ENCODE data around the gene KLF11.

KLF11 gene

GRCh38 chr2:10083692-10084211 is 40.4 kb downstream of the KLF11 start:
- H3K4me1 ChIP-seq (ENCODE audit: control extremely low read depth in 1 of 4, control insufficient read depth in 4 of 4, insufficient read depth in 4 of 4, low read length in 3 of 4) = peaks cover 2 to 20% (median 19%) of the 10 kb centered on the region in 4 experiments
- H3K36me3 ChIP-seq (ENCODE audit: control insufficient read depth in 4 of 4, insufficient read depth in 4 of 4, low read length in 3 of 4) = no peaks in the 10 kb centered on the region
- ChIA-PET CTCF (interaction anchor here (1.5 to 5.0 kb wide), 4 partner anchors 11 to 16 kb away, joined by 4 to 43 read pairs (median 11); no protein-coding TSS in a partner anchor), POLR2A (no interaction called here)
- no peak overlapping the region for H3K4me3 ChIP-seq (ENCODE audit: control insufficient read depth in 1 of 7, extremely low read depth in 1 of 7, insufficient read depth in 4 of 7, low read depth in 2 of 7, low read length in 6 of 7)
- H3K27me3 ChIP-seq (replicated peaks in 2 of 5; ENCODE audit: control insufficient read depth in 4 of 5, insufficient read depth in 5 of 5, low read length in 4 of 5) = peaks cover 0 to 75% (median 26%) of the 10 kb centered on the region in 5 experiments
- WGBS (ENCODE audit: insufficient coverage) = 87% methylated on average over 11 of the region's 13 CpGs
- no peak overlapping the region for H3K27ac ChIP-seq (ENCODE audit: insufficient read depth in 1 of 2, low read depth in 1 of 2, low read length in 2 of 2, poor library complexity in 1 of 2, severe bottlenecking in 2 of 2)
- DNase-seq = no peak
- no peaks in the 10 kb centered on the region for H3K9me3 ChIP-seq (ENCODE audit: control extremely low read depth in 1 of 5, control insufficient read depth in 4 of 5, insufficient read depth in 2 of 5, low read depth in 1 of 5, low read length in 4 of 5)

GRCh38 chr2:10084223-10084865 is 41.0 kb downstream of the KLF11 start:
- WGBS (ENCODE audit: insufficient coverage) = 79% methylated on average over 12 of the region's 12 CpGs
- Histone ChIP-seq H3K4me3 (ENCODE audit: control insufficient read depth in 1 of 7, extremely low read depth in 1 of 7, insufficient read depth in 4 of 7, low read depth in 2 of 7, low read length in 6 of 7) (no peak overlapping the region), H3K27me3 (replicated peaks in 2 of 5; ENCODE audit: control insufficient read depth in 4 of 5, insufficient read depth in 5 of 5, low read length in 4 of 5) (peaks cover 0 to 69% (median 22%) of the 10 kb centered on the region in 5 experiments), H3K36me3 (ENCODE audit: control insufficient read depth in 4 of 4, insufficient read depth in 4 of 4, low read length in 3 of 4) (no peaks in the 10 kb centered on the region), H3K27ac (ENCODE audit: insufficient read depth in 1 of 2, low read depth in 1 of 2, low read length in 2 of 2, poor library complexity in 1 of 2, severe bottlenecking in 2 of 2) (no peak overlapping the region), H3K4me1 (ENCODE audit: control extremely low read depth in 1 of 4, control insufficient read depth in 4 of 4, insufficient read depth in 4 of 4, low read length in 3 of 4) (peaks cover 2 to 16% (median 15%) of the 10 kb centered on the region in 4 experiments), H3K9me3 (ENCODE audit: control extremely low read depth in 1 of 5, control insufficient read depth in 4 of 5, insufficient read depth in 2 of 5, low read depth in 1 of 5, low read length in 4 of 5) (no peaks in the 10 kb centered on the region)
- CTCF ChIA-PET = interaction anchor here (1.3 to 5.0 kb wide), 4 partner anchors 12 to 19 kb away, joined by 3 to 43 read pairs (median 11); no protein-coding TSS in a partner anchor
- POLR2A ChIA-PET = no interaction called here
- DNase-seq = no peak

GRCh38 chr2:10085043-10085667 is 41.8 kb downstream of the KLF11 start:
- CTCF ChIA-PET = interaction anchor here (1.0 to 5.0 kb wide), 6 partner anchors 13 to 38 kb away, joined by 3 to 43 read pairs (median 4); no protein-coding TSS in a partner anchor
- H3K4me1 ChIP-seq (ENCODE audit: control extremely low read depth in 1 of 4, control insufficient read depth in 4 of 4, insufficient read depth in 4 of 4, low read length in 3 of 4) = peaks cover 2 to 12% (median 10%) of the 10 kb centered on the region in 4 experiments
- no peaks in the 10 kb centered on the region for H3K36me3 ChIP-seq (ENCODE audit: control insufficient read depth in 4 of 4, insufficient read depth in 4 of 4, low read length in 3 of 4)
- no peaks in the 10 kb centered on the region for H3K9me3 ChIP-seq (ENCODE audit: control extremely low read depth in 1 of 5, control insufficient read depth in 4 of 5, insufficient read depth in 2 of 5, low read depth in 1 of 5, low read length in 4 of 5)
- POLR2A ChIA-PET = no interaction called here
- peaks cover 0 to 63% (median 22%) of the 10 kb centered on the region in 5 experiments for H3K27me3 ChIP-seq (replicated peaks in 2 of 5; ENCODE audit: control insufficient read depth in 4 of 5, insufficient read depth in 5 of 5, low read length in 4 of 5)
- no peak overlapping the region for H3K4me3 ChIP-seq (ENCODE audit: control insufficient read depth in 1 of 7, extremely low read depth in 1 of 7, insufficient read depth in 4 of 7, low read depth in 2 of 7, low read length in 6 of 7)
- no peak for DNase-seq
- whole genome bisulfite sequencing (ENCODE audit: insufficient coverage) = 100% methylated on average over 4 of the region's 6 CpGs
- no peak overlapping the region for H3K27ac ChIP-seq (ENCODE audit: insufficient read depth in 1 of 2, low read depth in 1 of 2, low read length in 2 of 2, poor library complexity in 1 of 2, severe bottlenecking in 2 of 2)

GRCh38 chr2:10085668-10086059 is 42.3 kb downstream of the KLF11 start:
- Histone ChIP-seq H3K27me3 (replicated peaks in 2 of 5; ENCODE audit: control insufficient read depth in 4 of 5, insufficient read depth in 5 of 5, low read length in 4 of 5) (peaks cover 0 to 58% (median 22%) of the 10 kb centered on the region in 5 experiments), H3K4me3 (ENCODE audit: control insufficient read depth in 1 of 7, extremely low read depth in 1 of 7, insufficient read depth in 4 of 7, low read depth in 2 of 7, low read length in 6 of 7) (no peak overlapping the region), H3K27ac (ENCODE audit: insufficient read depth in 1 of 2, low read depth in 1 of 2, low read length in 2 of 2, poor library complexity in 1 of 2, severe bottlenecking in 2 of 2) (no peak overlapping the region), H3K9me3 (ENCODE audit: control extremely low read depth in 1 of 5, control insufficient read depth in 4 of 5, insufficient read depth in 2 of 5, low read depth in 1 of 5, low read length in 4 of 5) (no peaks in the 10 kb centered on the region), H3K36me3 (ENCODE audit: control insufficient read depth in 4 of 4, insufficient read depth in 4 of 4, low read length in 3 of 4) (no peaks in the 10 kb centered on the region), H3K4me1 (ENCODE audit: control extremely low read depth in 1 of 4, control insufficient read depth in 4 of 4, insufficient read depth in 4 of 4, low read length in 3 of 4) (peaks cover 2 to 7% (median 6%) of the 10 kb centered on the region in 4 experiments)
- WGBS (ENCODE audit: insufficient coverage) = 100% methylated on average over 11 of the region's 11 CpGs
- CTCF ChIA-PET = interaction anchor here (0.6 to 5.0 kb wide), 5 partner anchors 12 to 249 kb away, joined by 3 to 43 read pairs (median 3); no protein-coding TSS in a partner anchor
- DNase-seq = no peak
- POLR2A ChIA-PET = no interaction called here

- H3K9me3 ChIP-seq (ENCODE audit: control extremely low read depth in 1 of 5, control insufficient read depth in 4 of 5, insufficient read depth in 2 of 5, low read depth in 1 of 5, low read length in 4 of 5) = no peaks in the 10 kb centered on the region
- DNase-seq = no peak
- no peaks in the 10 kb centered on the region for H3K36me3 ChIP-seq (ENCODE audit: control insufficient read depth in 4 of 4, insufficient read depth in 4 of 4, low read length in 3 of 4)
- H3K4me1 ChIP-seq (ENCODE audit: control extremely low read depth in 1 of 4, control insufficient read depth in 4 of 4, insufficient read depth in 4 of 4, low read length in 3 of 4) = peaks cover 0 to 8% (median 6%) of the 10 kb centered on the region in 4 experiments
- H3K27me3 ChIP-seq (replicated peaks in 2 of 5; ENCODE audit: control insufficient read depth in 4 of 5, insufficient read depth in 5 of 5, low read length in 4 of 5) = peaks cover 0 to 55% (median 22%) of the 10 kb centered on the region in 5 experiments
- CTCF ChIA-PET = interaction anchor here (1.5 to 6.3 kb wide), 2 partner anchors 9 to 14 kb away, joined by 5 to 130 read pairs; partner anchors contain the start of gene CYS1
- no peak overlapping the region for H3K27ac ChIP-seq (ENCODE audit: insufficient read depth in 1 of 2, low read depth in 1 of 2, low read length in 2 of 2, poor library complexity in 1 of 2, severe bottlenecking in 2 of 2)
- 91% methylated on average over 4 of the region's 4 CpGs for WGBS (ENCODE audit: insufficient coverage)
- no peak overlapping the region for H3K4me3 ChIP-seq (ENCODE audit: control insufficient read depth in 1 of 7, extremely low read depth in 1 of 7, insufficient read depth in 4 of 7, low read depth in 2 of 7, low read length in 6 of 7)
- POLR2A ChIA-PET = no interaction called here
Observed at GRCh38 chr2:10086950-10087349, 43.6 kb downstream of the KLF11 start.

GRCh38 chr2:10087360-10087759 is 44.0 kb downstream of the KLF11 start:
- CTCF ChIA-PET = interaction anchor here (1.5 to 6.3 kb wide), 2 partner anchors 9 to 14 kb away, joined by 5 to 130 read pairs; partner anchors contain the start of gene CYS1
- WGBS (ENCODE audit: insufficient coverage) = 99% methylated on average over 7 of the region's 8 CpGs

More at GRCh38 chr2:10087360-10087759, 44.0 kb downstream of the KLF11 start:
- no peak for DNase-seq
- peaks cover 0 to 2% (median 0%) of the 10 kb centered on the region in 5 experiments for H3K9me3 ChIP-seq (ENCODE audit: control extremely low read depth in 1 of 5, control insufficient read depth in 4 of 5, insufficient read depth in 2 of 5, low read depth in 1 of 5, low read length in 4 of 5)
- H3K4me1 ChIP-seq (ENCODE audit: control extremely low read depth in 1 of 4, control insufficient read depth in 4 of 4, insufficient read depth in 4 of 4, low read length in 3 of 4) = peaks cover 0 to 8% (median 6%) of the 10 kb centered on the region in 4 experiments
- peaks cover under 1 to 54% (median 22%) of the 10 kb centered on the region in 5 experiments for H3K27me3 ChIP-seq (replicated peaks in 2 of 5; ENCODE audit: control insufficient read depth in 4 of 5, insufficient read depth in 5 of 5, low read length in 4 of 5)
- no peak overlapping the region for H3K4me3 ChIP-seq (ENCODE audit: control insufficient read depth in 1 of 7, extremely low read depth in 1 of 7, insufficient read depth in 4 of 7, low read depth in 2 of 7, low read length in 6 of 7)
- POLR2A ChIA-PET = no interaction called here
- no peak overlapping the region for H3K27ac ChIP-seq (ENCODE audit: insufficient read depth in 1 of 2, low read depth in 1 of 2, low read length in 2 of 2, poor library complexity in 1 of 2, severe bottlenecking in 2 of 2)
- no peaks in the 10 kb centered on the region for H3K36me3 ChIP-seq (ENCODE audit: control insufficient read depth in 4 of 4, insufficient read depth in 4 of 4, low read length in 3 of 4)

Data from common myeloid progenitor, CD34-positive (primary cell).